Measurements from ENCODE around the gene FADS3.

The FADS3 gene, protein sequence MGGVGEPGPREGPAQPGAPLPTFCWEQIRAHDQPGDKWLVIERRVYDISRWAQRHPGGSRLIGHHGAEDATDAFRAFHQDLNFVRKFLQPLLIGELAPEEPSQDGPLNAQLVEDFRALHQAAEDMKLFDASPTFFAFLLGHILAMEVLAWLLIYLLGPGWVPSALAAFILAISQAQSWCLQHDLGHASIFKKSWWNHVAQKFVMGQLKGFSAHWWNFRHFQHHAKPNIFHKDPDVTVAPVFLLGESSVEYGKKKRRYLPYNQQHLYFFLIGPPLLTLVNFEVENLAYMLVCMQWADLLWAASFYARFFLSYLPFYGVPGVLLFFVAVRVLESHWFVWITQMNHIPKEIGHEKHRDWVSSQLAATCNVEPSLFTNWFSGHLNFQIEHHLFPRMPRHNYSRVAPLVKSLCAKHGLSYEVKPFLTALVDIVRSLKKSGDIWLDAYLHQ

DNA sequence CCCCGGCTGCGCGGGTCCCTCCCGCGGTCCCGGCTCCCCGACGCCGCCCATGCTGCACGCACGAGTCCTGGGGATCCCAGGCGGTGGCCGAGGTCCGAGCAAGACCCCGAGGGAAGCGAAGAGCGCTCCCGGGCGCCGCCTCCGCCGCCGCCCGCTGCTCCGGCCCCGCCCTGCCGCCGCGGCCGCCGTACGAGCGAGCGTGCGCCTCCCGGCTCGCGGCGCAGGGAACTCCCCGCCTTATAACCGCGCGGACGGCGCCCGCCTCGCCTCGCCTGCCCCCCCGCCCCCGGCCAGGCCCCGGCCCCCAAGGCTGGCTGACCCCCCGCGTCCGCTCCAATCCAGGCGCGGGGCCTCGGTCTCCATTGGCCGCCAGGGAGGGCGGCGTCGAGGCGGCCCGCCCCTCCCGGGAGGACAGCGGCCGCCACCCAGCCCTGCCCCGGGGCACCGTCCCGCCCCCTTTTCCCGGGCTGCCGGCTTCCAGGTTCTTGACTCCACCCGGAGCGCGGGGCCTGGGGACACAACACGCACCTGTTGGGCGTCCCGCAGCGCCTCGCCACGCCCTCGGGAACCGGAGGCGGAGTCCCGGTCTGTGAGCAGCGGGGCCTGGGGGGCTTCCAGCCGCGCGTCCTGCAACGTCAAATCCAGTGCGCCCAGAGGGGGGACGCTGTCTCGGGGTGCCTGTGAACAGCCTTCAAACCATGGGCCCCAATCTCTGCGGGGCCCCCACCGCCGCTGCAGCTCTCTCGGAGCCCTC lies at the start of gene FADS3:
TSS of gene FADS3 (minus strand) at position 215 of the 754 bp plus-strand sequence. CDS start at position 51, 164 bp downstream.
- TF ChIP-seq, protein P1, sequence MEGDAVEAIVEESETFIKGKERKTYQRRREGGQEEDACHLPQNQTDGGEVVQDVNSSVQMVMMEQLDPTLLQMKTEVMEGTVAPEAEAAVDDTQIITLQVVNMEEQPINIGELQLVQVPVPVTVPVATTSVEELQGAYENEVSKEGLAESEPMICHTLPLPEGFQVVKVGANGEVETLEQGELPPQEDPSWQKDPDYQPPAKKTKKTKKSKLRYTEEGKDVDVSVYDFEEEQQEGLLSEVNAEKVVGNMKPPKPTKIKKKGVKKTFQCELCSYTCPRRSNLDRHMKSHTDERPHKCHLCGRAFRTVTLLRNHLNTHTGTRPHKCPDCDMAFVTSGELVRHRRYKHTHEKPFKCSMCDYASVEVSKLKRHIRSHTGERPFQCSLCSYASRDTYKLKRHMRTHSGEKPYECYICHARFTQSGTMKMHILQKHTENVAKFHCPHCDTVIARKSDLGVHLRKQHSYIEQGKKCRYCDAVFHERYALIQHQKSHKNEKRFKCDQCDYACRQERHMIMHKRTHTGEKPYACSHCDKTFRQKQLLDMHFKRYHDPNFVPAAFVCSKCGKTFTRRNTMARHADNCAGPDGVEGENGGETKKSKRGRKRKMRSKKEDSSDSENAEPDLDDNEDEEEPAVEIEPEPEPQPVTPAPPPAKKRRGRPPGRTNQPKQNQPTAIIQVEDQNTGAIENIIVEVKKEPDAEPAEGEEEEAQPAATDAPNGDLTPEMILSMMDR (IDR thresholded peaks at IDR 0.05) = no peak

GRCh38 chr11:61940466-61940865 lies 49.1 kb upstream of the FADS3 start:
- TF ChIP-seq, protein P1 (IDR thresholded peaks at IDR 0.05) = no peak

GRCh38 chr11:61935861-61936260 lies 44.5 kb upstream of the FADS3 start:
- TF ChIP-seq, protein P1 (IDR thresholded peaks at IDR 0.05) = no peak

DNA sequence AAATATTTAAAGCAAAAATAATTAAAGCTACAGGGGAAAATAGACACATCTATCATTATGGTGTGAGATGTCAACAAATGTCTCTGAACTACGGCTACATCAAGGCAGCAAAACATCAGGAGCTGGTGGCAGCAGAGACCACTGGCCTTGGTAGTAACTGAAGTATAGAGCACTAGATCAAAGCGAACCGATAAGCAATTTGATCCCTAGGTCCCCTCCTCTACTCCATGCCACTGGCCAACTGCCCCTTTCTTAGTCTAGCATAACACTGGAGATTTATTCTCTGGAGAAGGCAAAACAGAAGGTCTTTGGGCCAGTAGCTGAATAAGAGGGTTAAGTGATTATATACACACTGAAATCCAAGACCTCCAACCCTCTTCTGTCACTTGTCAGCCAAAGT lies 39.6 kb upstream of the FADS3 start:
- TF ChIP-seq, protein P1 (IDR thresholded peaks at IDR 0.05) = no peak

DNA sequence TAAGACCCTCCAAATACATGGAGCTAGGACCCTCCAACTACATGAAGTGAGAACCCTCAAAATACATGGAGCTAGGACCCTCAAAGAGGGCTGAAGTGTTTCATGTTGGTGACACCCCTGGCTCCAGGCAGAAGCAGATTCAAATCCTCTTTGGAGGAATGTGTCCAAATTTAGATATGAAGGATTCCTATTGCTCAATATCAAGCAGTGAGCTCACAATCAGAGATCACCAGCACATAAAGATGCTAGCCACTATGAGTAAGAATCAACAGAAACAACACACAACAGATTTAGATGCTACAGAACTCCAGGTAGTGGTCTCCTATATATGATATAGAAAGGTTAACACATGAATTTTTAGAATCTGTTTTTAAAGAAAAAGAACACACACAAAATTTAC lies 37.3 kb upstream of the FADS3 start:
- TF ChIP-seq, protein P1 (IDR thresholded peaks at IDR 0.05) = no peak

GRCh38 chr11:61927501-61927900 lies 36.2 kb upstream of the FADS3 start:
- TF ChIP-seq, protein P1 (IDR thresholded peaks at IDR 0.05) = no peak

DNA sequence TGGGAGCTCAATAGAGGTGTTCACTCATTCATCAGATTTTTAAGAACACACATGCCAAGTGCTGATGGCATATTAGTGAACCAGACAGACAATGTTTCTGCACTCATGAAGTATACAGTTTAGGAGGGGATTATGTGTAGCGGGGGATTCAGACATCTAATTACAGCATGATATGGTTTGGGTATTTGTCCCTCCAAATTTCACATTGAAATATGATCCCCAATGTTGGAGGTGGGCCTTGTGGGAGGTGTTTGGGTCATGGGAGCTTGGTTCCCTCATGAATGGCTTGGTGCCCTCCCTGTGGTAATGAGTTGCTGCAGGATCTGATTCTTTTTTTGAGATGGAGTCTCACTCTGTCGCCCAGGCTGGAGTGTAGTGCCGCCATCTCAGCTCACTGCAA lies 34.9 kb upstream of the FADS3 start:
- TF ChIP-seq, protein P1 (IDR thresholded peaks at IDR 0.05) = no peak
